Neuron (in vitro differentiated cells): ENCODE measurements around the gene DZIP3.

ENCODE experiments used
- H2AFZ ChIP-seq: one replicate; pipeline ENCODE4 v1.6.1; 2013; ENCODE audit warnings: low read depth, mild to moderate bottlenecking, inconsistent platforms, low read length, moderate library complexity
- H3K27me3 ChIP-seq: one replicate; pipeline ENCODE4 v1.6.1; 2013; ENCODE audit warnings: low read length; ENCODE audit not compliant: insufficient read depth
- H3K36me3 ChIP-seq: one replicate; pipeline ENCODE4 v1.6.1; 2013; ENCODE audit warnings: low read length; ENCODE audit not compliant: insufficient read depth
- H3K4me1 ChIP-seq: one replicate; pipeline ENCODE4 v1.6.1; 2013; ENCODE audit warnings: low read length; ENCODE audit not compliant: insufficient read depth
- H3K4me3 ChIP-seq: 2 replicates; pipeline ENCODE4 v1.5.1; 2013; ENCODE audit warnings: mild to moderate bottlenecking, low read length, moderate library complexity
- H3K9me3 ChIP-seq: one replicate; pipeline ENCODE4 v1.6.1; 2013; ENCODE audit warnings: low read length

DZIP3 gene

GRCh38 chr3:108566599-108566998, 22.9 kb upstream of the DZIP3 start:
- H3K27me3 ChIP-seq = no peaks in the 10 kb centered on the region
- no peak overlapping the region for H2AFZ ChIP-seq
- no peak overlapping the region for H3K4me3 ChIP-seq
- H3K9me3 ChIP-seq = no peaks in the 10 kb centered on the region
- peaks cover 30% of the 10 kb centered on the region for H3K36me3 ChIP-seq
- no peaks in the 10 kb centered on the region for H3K4me1 ChIP-seq

GRCh38 chr3:108569336-108569735, 20.2 kb upstream of the DZIP3 start:
- Histone ChIP-seq H3K27me3 (no peaks in the 10 kb centered on the region), H3K36me3 (peaks cover 22% of the 10 kb centered on the region), H3K9me3 (no peaks in the 10 kb centered on the region), H3K4me3 (no peak overlapping the region), H2AFZ (no peak overlapping the region), H3K4me1 (no peaks in the 10 kb centered on the region)

GRCh38 chr3:108578064-108578463, 11.5 kb upstream of the DZIP3 start:
- H3K9me3 ChIP-seq = peaks cover 5% of the 10 kb centered on the region
- no peaks in the 10 kb centered on the region for H3K4me1 ChIP-seq
- H2AFZ ChIP-seq = no peak overlapping the region
- H3K36me3 ChIP-seq = peaks cover 70% of the 10 kb centered on the region
- no peaks in the 10 kb centered on the region for H3K27me3 ChIP-seq
- no peak overlapping the region for H3K4me3 ChIP-seq

DNA sequence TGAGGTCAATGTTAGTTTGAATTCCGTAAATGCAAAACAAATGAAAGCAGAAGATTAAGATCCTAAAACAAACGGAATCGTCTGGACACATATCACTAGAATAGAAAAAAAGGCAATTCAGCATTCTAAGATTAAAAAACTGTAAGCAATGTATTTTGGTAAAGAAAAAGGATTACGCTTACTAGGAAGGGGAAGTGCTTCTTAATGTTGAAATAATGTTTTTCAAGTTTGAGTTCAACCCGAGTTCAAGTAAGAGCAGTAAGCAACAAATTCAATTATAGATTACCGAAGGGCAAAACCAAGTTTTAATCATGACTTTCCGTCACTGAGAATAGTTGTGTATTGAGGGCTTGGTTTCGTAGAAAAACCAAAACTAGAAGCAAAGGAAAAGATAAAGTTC, 921 bp upstream of the DZIP3 start:
- no peaks in the 10 kb centered on the region for H3K9me3 ChIP-seq
- H3K4me3 ChIP-seq = peak overlapping the region; percentile 89
- H3K4me1 ChIP-seq = peaks cover 19% of the 10 kb centered on the region
- H3K36me3 ChIP-seq = peaks cover 10% of the 10 kb centered on the region
- H2AFZ ChIP-seq = peak overlapping the region; percentile 71
- no peaks in the 10 kb centered on the region for H3K27me3 ChIP-seq

GRCh38 chr3:108589998-108590323, 439 bp downstream of the DZIP3 start:
- H3K4me3 ChIP-seq = peak overlapping the region; percentile 89
- peaks cover 3% of the 10 kb centered on the region for H3K36me3 ChIP-seq
- H3K4me1 ChIP-seq = peaks cover 19% of the 10 kb centered on the region
- peak overlapping the region; percentile 71 for H2AFZ ChIP-seq
- H3K27me3 ChIP-seq = no peaks in the 10 kb centered on the region
- no peaks in the 10 kb centered on the region for H3K9me3 ChIP-seq

GRCh38 chr3:108590460-108590859, 938 bp downstream of the DZIP3 start:
- Histone ChIP-seq H3K9me3 (no peaks in the 10 kb centered on the region), H3K4me3 (peak overlapping the region; percentile 89), H3K36me3 (no peaks in the 10 kb centered on the region), H2AFZ (peak overlapping the region; percentile 71), H3K27me3 (no peaks in the 10 kb centered on the region), H3K4me1 (peaks cover 19% of the 10 kb centered on the region)

DNA sequence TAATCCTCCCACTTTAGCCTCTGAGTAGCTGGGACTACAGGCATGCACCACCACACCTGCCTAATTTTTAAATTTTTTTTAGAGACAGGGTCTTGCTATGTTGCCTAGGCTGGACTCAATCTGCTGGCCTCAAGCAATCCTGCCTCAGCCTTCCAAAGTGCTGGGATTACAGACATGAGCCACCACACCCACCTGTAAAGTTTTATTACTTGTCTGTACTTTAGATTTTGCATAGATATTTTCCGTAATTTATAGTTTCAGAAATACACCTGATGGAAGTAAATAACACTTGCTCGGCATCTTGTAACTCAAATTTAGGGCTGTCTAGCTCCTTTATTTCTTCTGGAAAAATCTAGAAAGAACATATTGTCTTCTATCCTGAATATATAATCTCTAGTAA, 5.8 kb downstream of the DZIP3 start:
- Histone ChIP-seq H3K36me3 (no peaks in the 10 kb centered on the region), H3K4me3 (no peak overlapping the region), H3K9me3 (no peaks in the 10 kb centered on the region), H2AFZ (no peak overlapping the region), H3K27me3 (no peaks in the 10 kb centered on the region), H3K4me1 (peaks cover 8% of the 10 kb centered on the region)

GRCh38 chr3:108598375-108598774, 8.9 kb downstream of the DZIP3 start:
- H3K9me3 ChIP-seq = no peaks in the 10 kb centered on the region
- H2AFZ ChIP-seq = no peak overlapping the region
- peaks cover 10% of the 10 kb centered on the region for H3K4me1 ChIP-seq
- no peaks in the 10 kb centered on the region for H3K36me3 ChIP-seq
- H3K4me3 ChIP-seq = no peak overlapping the region
- no peaks in the 10 kb centered on the region for H3K27me3 ChIP-seq

GRCh38 chr3:108599677-108600409, 10.3 kb downstream of the DZIP3 start:
- Histone ChIP-seq H2AFZ (no peak overlapping the region), H3K4me1 (peaks cover 10% of the 10 kb centered on the region), H3K4me3 (no peak overlapping the region), H3K27me3 (no peaks in the 10 kb centered on the region), H3K36me3 (no peaks in the 10 kb centered on the region), H3K9me3 (no peaks in the 10 kb centered on the region)

GRCh38 chr3:108602249-108602934, 12.9 kb downstream of the DZIP3 start:
- peaks cover 10% of the 10 kb centered on the region for H3K4me1 ChIP-seq
- H3K36me3 ChIP-seq = no peaks in the 10 kb centered on the region
- H3K27me3 ChIP-seq = no peaks in the 10 kb centered on the region
- H2AFZ ChIP-seq = no peak overlapping the region
- H3K9me3 ChIP-seq = peaks cover 4% of the 10 kb centered on the region
- no peak overlapping the region for H3K4me3 ChIP-seq

- Histone ChIP-seq H3K36me3 (no peaks in the 10 kb centered on the region), H3K4me1 (peaks cover 10% of the 10 kb centered on the region), H3K9me3 (peaks cover 4% of the 10 kb centered on the region), H3K4me3 (no peak overlapping the region), H2AFZ (no peak overlapping the region), H3K27me3 (no peaks in the 10 kb centered on the region)
These were observed 13.4 kb downstream of the DZIP3 start for GRCh38 chr3:108602935-108603294.

DNA sequence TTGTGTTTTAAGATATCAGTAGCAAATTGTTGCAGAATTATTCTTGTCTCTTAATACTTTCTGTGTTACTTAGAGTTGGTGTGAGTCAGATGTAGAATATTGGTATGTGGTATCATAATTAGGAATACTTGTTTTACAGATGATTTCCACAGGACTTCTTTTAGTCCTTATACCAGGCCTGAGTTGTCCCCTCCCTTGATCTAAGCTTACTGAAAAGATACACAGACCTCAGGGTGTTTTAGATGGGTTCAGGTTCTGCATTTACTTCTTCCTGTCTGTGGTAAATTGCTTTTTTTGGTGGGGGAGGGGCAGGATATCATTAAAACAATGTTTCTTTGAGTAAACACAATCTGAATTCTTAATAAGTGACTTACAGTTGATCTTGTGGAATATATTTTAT, 14.2 kb downstream of the DZIP3 start:
- H2AFZ ChIP-seq = no peak overlapping the region
- no peaks in the 10 kb centered on the region for H3K27me3 ChIP-seq
- H3K4me3 ChIP-seq = no peak overlapping the region
- peaks cover 10% of the 10 kb centered on the region for H3K4me1 ChIP-seq
- peaks cover under 1% of the 10 kb centered on the region for H3K36me3 ChIP-seq
- peaks cover 4% of the 10 kb centered on the region for H3K9me3 ChIP-seq

GRCh38 chr3:108605028-108605427, 15.5 kb downstream of the DZIP3 start:
- H3K4me1 ChIP-seq = peaks cover 10% of the 10 kb centered on the region
- no peaks in the 10 kb centered on the region for H3K27me3 ChIP-seq
- H3K9me3 ChIP-seq = peaks cover 4% of the 10 kb centered on the region
- H2AFZ ChIP-seq = no peak overlapping the region
- H3K36me3 ChIP-seq = peaks cover 6% of the 10 kb centered on the region
- H3K4me3 ChIP-seq = no peak overlapping the region

GRCh38 chr3:108605491-108605890, 16.0 kb downstream of the DZIP3 start:
- Histone ChIP-seq H3K36me3 (peaks cover 8% of the 10 kb centered on the region), H3K9me3 (peaks cover 4% of the 10 kb centered on the region), H2AFZ (no peak overlapping the region), H3K4me3 (no peak overlapping the region), H3K4me1 (peaks cover 10% of the 10 kb centered on the region), H3K27me3 (no peaks in the 10 kb centered on the region)
